Retina (tissue), 1 donor: ENCODE measurements around the gene DCAF17.
"Not testable (repeated sequence)": the region's sequence is repeated elsewhere in the genome, so short reads cannot be mapped to it uniquely, and the experiment has no call there.

Experiments
- DNase-seq: peaks from one replicate; pipeline ENCODE4 v3.0.0-alpha.2; 2016

Gene DCAF17

GRCh38 chr2:171411214-171411613, 22.8 kb upstream of the DCAF17 start:
- no peak for DNase-seq

- DNase-seq, result no peak
Measured at GRCh38 chr2:171411791-171412483, 22.1 kb upstream of the DCAF17 start.

GRCh38 chr2:171412571-171413175, 21.4 kb upstream of the DCAF17 start:
- no peak for DNase-seq

GRCh38 chr2:171414645-171415044, 19.4 kb upstream of the DCAF17 start:
- not testable (repeated sequence) for DNase-seq

- DNase-seq, result peak; percentile 74
Measured at GRCh38 chr2:171416009-171416926, 17.8 kb upstream of the DCAF17 start.

- no peak for DNase-seq
Measured at GRCh38 chr2:171419333-171419732, 14.7 kb upstream of the DCAF17 start.

GRCh38 chr2:171420728-171421563, 13.1 kb upstream of the DCAF17 start:
- DNase-seq, result no peak

- DNase-seq, result not testable (repeated sequence)
Measured at GRCh38 chr2:171422710-171423495, 11.1 kb upstream of the DCAF17 start.

GRCh38 chr2:171430516-171431410, 3.3 kb upstream of the DCAF17 start:
- DNase-seq, result no peak

- DNase-seq, result no peak
Measured at GRCh38 chr2:171431677-171432167, 2.3 kb upstream of the DCAF17 start.

GRCh38 chr2:171432206-171432968, 1.6 kb upstream of the DCAF17 start:
- no peak for DNase-seq

- DNase-seq, result no peak
Measured at GRCh38 chr2:171432969-171433762, 860 bp upstream of the DCAF17 start.

GRCh38 chr2:171433763-171434012, 338 bp upstream of the DCAF17 start, which contains the start of gene METTL8:
Gene METTL8 (minus strand): TSS chr2:171433990. CDS start chr2:171392185, 41,805 bp downstream.
- no peak for DNase-seq

- DNase-seq, result no peak
Measured at GRCh38 chr2:171436307-171436706, 2.3 kb downstream of the DCAF17 start.

GRCh38 chr2:171441470-171441869, 7.4 kb downstream of the DCAF17 start:
- DNase-seq, result no peak

- DNase-seq, result no peak
Measured at GRCh38 chr2:171447675-171448074, 13.6 kb downstream of the DCAF17 start.

- no peak for DNase-seq
Measured at GRCh38 chr2:171451074-171451473, 17.0 kb downstream of the DCAF17 start.

GRCh38 chr2:171452773-171453172, 18.7 kb downstream of the DCAF17 start:
- no peak for DNase-seq

GRCh38 chr2:171459498-171459897, 25.5 kb downstream of the DCAF17 start:
- no peak for DNase-seq
